Spleen (tissue), 7 donors: ENCODE data around the gene UBE3B.

ENCODE experiments used
- CTCF ChIP-seq, 11 experiments: fragments of 200-600 bp in 7 of 11; fragments of 450-650 bp in 4 of 11; sonication (generic) in 4 of 11; IDR thresholded peaks in 8 of 11; conservative IDR thresholded peaks in 3 of 11; 1 replicate in 7 of 11; 2 replicates in 4 of 11; pipeline versions ENCODE4 v1.4.0 to v1.8.0; 2016 to 2021; ENCODE audit warnings: antibody characterized with exemption in 11 of 11, inconsistent platforms in 4 of 11, mild to moderate bottlenecking in 1 of 11
- POLR2A ChIP-seq, 3 donors: fragments of 450-650 bp; IDR thresholded peaks; one replicate each; pipeline ENCODE4 v1.5.1; 2017; ENCODE audit warnings: antibody characterized with exemption in 3 of 3, mild to moderate bottlenecking in 1 of 3
- donor health status: DM: no; HTN: no; CAD: no; lungs with moderate emphysema.
- donor health status: DM: no; HTN: no; CAD: no.
- donor health status: DM: no; HTN: no; CAD: no.

GRCh38 chr12:109482894-109483293 is 5.5 kb downstream of the UBE3B start:
- TF ChIP-seq CTCF (IDR thresholded peaks at IDR 0.05 in 8 of 11, conservative IDR thresholded peaks at IDR 0.05 in 3 of 11) (no peak), POLR2A (IDR thresholded peaks at IDR 0.05) (no peak)
